Measurements from ENCODE around the gene NLN. TPM values are rescaled to one million over a fixed set of nuclear protein-coding genes. Genes with fewer than 3 reads are reported as not detected.
A peak's percentile ranks its signal among the peaks of the same experiment; 100 is the strongest.
"Not testable (repeated sequence)": the region's sequence is repeated elsewhere in the genome, so short reads cannot be mapped to it uniquely, and the experiment has no call there.

The NLN gene
- total and polyA plus RNA-seq, 7 experiments from 2014 or later = 2.5 to 11.9 (median 3.6) TPM

DNA sequence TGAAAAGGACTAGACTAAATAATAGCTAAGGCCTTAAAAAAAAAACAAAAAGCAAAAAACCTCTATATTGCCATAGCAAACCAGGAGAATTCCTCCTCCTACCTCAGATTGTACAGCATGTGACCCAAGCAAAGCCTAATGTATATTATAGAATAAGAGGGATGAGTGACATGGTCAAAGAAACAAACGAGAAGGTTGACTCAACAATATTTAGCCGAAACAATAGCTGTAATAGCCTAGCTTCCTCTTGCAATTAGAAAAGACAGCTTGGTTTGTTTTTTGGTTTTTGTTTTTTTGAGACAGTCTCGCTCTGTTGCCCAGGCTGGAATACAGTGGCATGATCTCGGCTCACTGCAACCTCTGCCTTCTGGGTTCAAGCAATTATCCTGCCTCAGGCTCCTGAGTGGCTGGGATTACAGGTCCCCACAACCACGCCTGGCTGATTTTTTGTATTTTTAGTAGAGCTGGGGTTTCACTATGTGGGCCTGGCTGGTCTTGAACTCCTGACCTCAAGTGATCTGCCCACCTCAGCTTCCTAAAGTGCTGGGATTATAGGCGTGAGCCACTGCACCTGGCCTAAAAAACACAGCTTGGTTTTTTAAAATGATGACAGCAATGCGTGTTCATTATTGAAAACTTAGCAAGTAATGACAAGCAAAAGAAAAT lies 5.6 kb downstream of the NLN start:
- Mint-ChIP-seq H3K4me1 (peaks cover 7 to 21% (median 9%) of the 10 kb centered on the region in 7 donors), H3K36me3 (peaks cover 0 to 3% (median 0%) of the 10 kb centered on the region in 5 donors), H3K9me3 (peaks cover 0 to 3% (median 0%) of the 10 kb centered on the region in 11 donors), H3K4me3 (no peak overlapping the region), H3K27ac (no peak overlapping the region), H3K27me3 (no peaks in the 10 kb centered on the region)
- Histone ChIP-seq H3K4me3 (ENCODE audit: low read length) (no peak overlapping the region), H3K27ac (ENCODE audit: low read depth, low read length) (no peak overlapping the region), H3K4me1 (ENCODE audit: control insufficient read depth in 2 of 2, insufficient read depth in 2 of 2, low read length in 2 of 2) (no peaks in the 10 kb centered on the region), H3K36me3 (ENCODE audit: control insufficient read depth in 2 of 3, insufficient read depth in 3 of 3, low read length in 3 of 3) (no peaks in the 10 kb centered on the region), H3K9me3 (ENCODE audit: control insufficient read depth in 2 of 3, low read length in 3 of 3) (no peaks in the 10 kb centered on the region), H3K27me3 (ENCODE audit: control insufficient read depth in 2 of 2, insufficient read depth in 2 of 2, low read length in 2 of 2) (no peaks in the 10 kb centered on the region)
- DNase-seq = no peak
- ChIA-PET CTCF (no interaction called here), POLR2A (interaction anchor here (0.7 to 1.3 kb wide), 3 partner anchors 8 to 416 kb away, joined by 3 to 5 read pairs (median 4); no protein-coding TSS in a partner anchor)
- no peak for ATAC-seq
- intact Hi-C loops (cut with micrococcal nuclease) = loop anchor here (10.0 kb wide), 2 partner anchors 1277 to 1477 kb away; no protein-coding TSS in a partner anchor

DNA sequence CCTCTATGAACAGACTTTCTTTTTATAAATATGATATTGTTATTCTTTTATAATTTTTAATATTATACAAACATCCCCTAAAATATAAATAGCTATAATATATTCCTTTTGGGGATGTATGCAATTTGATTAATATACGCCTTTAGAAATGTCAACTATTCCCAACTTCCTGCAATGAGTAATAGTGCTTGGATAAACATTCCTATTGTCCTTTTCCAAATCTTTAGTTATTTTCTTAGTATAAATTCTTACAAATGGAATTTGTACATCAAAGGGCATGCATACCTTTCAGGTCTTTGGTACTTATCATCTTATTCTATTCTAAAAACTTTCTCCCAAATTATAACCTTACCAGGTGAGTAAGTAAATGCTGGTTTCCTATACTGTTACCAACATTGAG lies 6.2 kb downstream of the NLN start:
- ChIA-PET POLR2A (interaction anchor here (0.7 to 1.3 kb wide), 2 partner anchors 9 to 302 kb away, joined by 3 to 5 read pairs; no protein-coding TSS in a partner anchor), CTCF (no interaction called here)
- H3K27ac Mint-ChIP-seq = no peak overlapping the region
- H3K9me3 ChIP-seq (ENCODE audit: control insufficient read depth in 2 of 3, low read length in 3 of 3) = no peaks in the 10 kb centered on the region
- H3K4me1 ChIP-seq (ENCODE audit: control insufficient read depth in 2 of 2, insufficient read depth in 2 of 2, low read length in 2 of 2) = no peaks in the 10 kb centered on the region
- no peak overlapping the region for H3K4me3 Mint-ChIP-seq
- no peak overlapping the region for H3K4me3 ChIP-seq (ENCODE audit: low read length)
- no peak for DNase-seq
- no peaks in the 10 kb centered on the region for H3K27me3 ChIP-seq (ENCODE audit: control insufficient read depth in 2 of 2, insufficient read depth in 2 of 2, low read length in 2 of 2)
- peaks cover 0 to 3% (median 0%) of the 10 kb centered on the region in 11 donors for H3K9me3 Mint-ChIP-seq
- no peaks in the 10 kb centered on the region for H3K27me3 Mint-ChIP-seq
- peaks cover 0 to 3% (median 0%) of the 10 kb centered on the region in 5 donors for H3K36me3 Mint-ChIP-seq
- H3K36me3 ChIP-seq (ENCODE audit: control insufficient read depth in 2 of 3, insufficient read depth in 3 of 3, low read length in 3 of 3) = no peaks in the 10 kb centered on the region
- no peak overlapping the region for H3K27ac ChIP-seq (ENCODE audit: low read depth, low read length)
- H3K4me1 Mint-ChIP-seq = peaks cover 1 to 15% (median 3%) of the 10 kb centered on the region in 7 donors
- ATAC-seq = no peak
- intact Hi-C loops (cut with micrococcal nuclease) = loop anchor here (10.0 kb wide), 2 partner anchors 1277 to 1477 kb away; no protein-coding TSS in a partner anchor

DNA sequence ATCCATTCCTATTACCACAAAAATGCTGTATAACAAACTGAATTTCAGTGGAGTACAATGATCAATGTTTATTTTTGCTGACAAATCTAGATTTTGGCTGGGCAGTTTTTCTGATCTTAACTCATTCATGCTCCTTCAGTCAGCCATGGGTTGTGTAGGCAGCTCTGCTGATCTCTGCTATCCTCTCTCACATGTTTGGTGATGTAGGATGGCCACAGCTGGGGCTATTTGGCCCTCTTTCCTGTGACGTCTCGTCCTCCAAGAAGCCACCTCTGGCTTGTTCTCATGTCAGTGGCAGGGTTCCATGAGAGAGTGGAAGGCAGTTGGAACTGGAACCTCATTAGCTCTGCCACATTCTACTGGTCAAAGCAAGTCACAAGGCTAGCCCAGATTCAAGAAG lies 8.9 kb downstream of the NLN start:
- no peaks in the 10 kb centered on the region for H3K4me1 ChIP-seq (ENCODE audit: control insufficient read depth in 2 of 2, insufficient read depth in 2 of 2, low read length in 2 of 2)
- Mint-ChIP-seq H3K36me3 (peaks cover 0 to 3% (median 0%) of the 10 kb centered on the region in 5 donors), H3K9me3 (peaks cover 0 to 3% (median 0%) of the 10 kb centered on the region in 11 donors), H3K27ac (peak overlapping the region in 1 of 9 donors; percentile 62), H3K4me3 (no peak overlapping the region), H3K27me3 (no peaks in the 10 kb centered on the region), H3K4me1 (peaks cover 7 to 15% (median 11%) of the 10 kb centered on the region in 7 donors)
- H3K36me3 ChIP-seq (ENCODE audit: control insufficient read depth in 2 of 3, insufficient read depth in 3 of 3, low read length in 3 of 3) = no peaks in the 10 kb centered on the region
- ChIA-PET CTCF (no interaction called here), POLR2A (no interaction called here)
- no peak overlapping the region for H3K27ac ChIP-seq (ENCODE audit: low read depth, low read length)
- no peaks in the 10 kb centered on the region for H3K9me3 ChIP-seq (ENCODE audit: control insufficient read depth in 2 of 3, low read length in 3 of 3)
- no peaks in the 10 kb centered on the region for H3K27me3 ChIP-seq (ENCODE audit: control insufficient read depth in 2 of 2, insufficient read depth in 2 of 2, low read length in 2 of 2)
- ATAC-seq = no peak
- no peak for DNase-seq
- no peak overlapping the region for H3K4me3 ChIP-seq (ENCODE audit: low read length)
- intact Hi-C loops (cut with micrococcal nuclease) = no loop called here

DNA sequence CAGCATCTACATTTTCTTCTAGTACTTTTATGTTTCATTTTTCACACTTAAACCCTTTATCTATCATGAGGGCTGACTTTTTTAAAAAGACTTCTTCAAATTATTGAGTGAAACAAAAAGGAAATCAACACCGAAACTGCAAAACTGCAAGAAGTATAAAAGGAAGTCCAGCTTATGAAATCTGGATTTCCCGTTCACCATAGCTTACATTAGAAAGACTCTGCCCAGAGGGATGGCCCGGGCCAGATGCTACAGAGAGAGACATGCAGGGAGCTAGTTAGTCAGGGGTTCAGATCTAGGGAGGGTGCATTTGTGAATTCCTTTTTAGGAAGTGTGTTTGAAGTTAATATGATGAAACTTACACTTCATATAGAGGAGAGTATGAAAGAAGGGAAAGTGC lies 10.0 kb downstream of the NLN start:
- H3K4me3 ChIP-seq (ENCODE audit: low read length); H3K36me3 Mint-ChIP-seq; CTCF ChIA-PET; H3K9me3 ChIP-seq (ENCODE audit: control insufficient read depth in 2 of 3, low read length in 3 of 3); H3K9me3 Mint-ChIP-seq; intact Hi-C loops (cut with micrococcal nuclease); H3K27me3 ChIP-seq (ENCODE audit: control insufficient read depth in 2 of 2, insufficient read depth in 2 of 2, low read length in 2 of 2); DNase-seq; H3K36me3 ChIP-seq (ENCODE audit: control insufficient read depth in 2 of 3, insufficient read depth in 3 of 3, low read length in 3 of 3); POLR2A ChIA-PET; H3K4me1 ChIP-seq (ENCODE audit: control insufficient read depth in 2 of 2, insufficient read depth in 2 of 2, low read length in 2 of 2); H3K27me3 Mint-ChIP-seq; H3K27ac ChIP-seq (ENCODE audit: low read depth, low read length); H3K4me3 Mint-ChIP-seq: not testable (repeated sequence)
- Mint-ChIP-seq H3K27ac (peak overlapping the region in 1 of 9 donors; percentile 28), H3K4me1 (peaks cover 7 to 15% (median 11%) of the 10 kb centered on the region in 7 donors)
- peak; percentile 76 for ATAC-seq

DNA sequence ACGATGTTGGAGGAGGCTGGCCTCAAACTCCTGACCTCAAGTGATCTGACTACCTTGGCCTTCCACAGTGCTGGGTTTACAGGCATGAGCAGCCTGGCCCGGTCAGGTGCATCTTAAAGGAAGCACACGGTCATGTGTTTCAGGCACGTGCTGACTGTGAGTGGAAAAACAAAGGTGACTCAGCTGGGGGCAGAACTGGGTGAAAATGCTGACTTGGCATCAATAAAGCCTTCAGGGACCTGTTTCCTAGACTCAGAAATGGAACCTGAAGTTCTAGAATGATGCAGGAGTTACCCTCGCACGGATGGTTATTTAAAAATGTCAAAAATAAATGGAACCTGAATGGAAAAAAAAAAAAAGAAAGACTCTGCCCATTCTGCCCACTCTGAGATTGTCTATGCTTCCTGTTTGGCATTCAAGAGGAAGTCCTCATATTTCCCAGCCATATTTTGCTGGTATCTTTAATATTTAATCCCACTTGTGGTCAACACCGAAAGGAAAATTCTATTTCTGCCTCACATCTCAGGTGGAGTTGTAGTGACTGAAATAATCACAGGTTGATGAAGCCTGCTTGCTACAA lies 12.3 kb downstream of the NLN start:
- ATAC-seq; H3K4me3 ChIP-seq (ENCODE audit: low read length); H3K27ac Mint-ChIP-seq; POLR2A ChIA-PET; H3K36me3 Mint-ChIP-seq; H3K4me3 Mint-ChIP-seq; H3K9me3 ChIP-seq (ENCODE audit: control insufficient read depth in 2 of 3, low read length in 3 of 3); H3K36me3 ChIP-seq (ENCODE audit: control insufficient read depth in 2 of 3, insufficient read depth in 3 of 3, low read length in 3 of 3); H3K9me3 Mint-ChIP-seq; H3K4me1 ChIP-seq (ENCODE audit: control insufficient read depth in 2 of 2, insufficient read depth in 2 of 2, low read length in 2 of 2); H3K27ac ChIP-seq (ENCODE audit: low read depth, low read length); intact Hi-C loops (cut with micrococcal nuclease); H3K27me3 Mint-ChIP-seq; DNase-seq; H3K27me3 ChIP-seq (ENCODE audit: control insufficient read depth in 2 of 2, insufficient read depth in 2 of 2, low read length in 2 of 2): not testable (repeated sequence)
- CTCF ChIA-PET = interaction anchor here (0.8 kb wide), 1 partner anchor 157 kb away, joined by 3 read pairs; no protein-coding TSS in a partner anchor
- H3K4me1 Mint-ChIP-seq = peaks cover 7 to 15% (median 11%) of the 10 kb centered on the region in 7 donors

DNA sequence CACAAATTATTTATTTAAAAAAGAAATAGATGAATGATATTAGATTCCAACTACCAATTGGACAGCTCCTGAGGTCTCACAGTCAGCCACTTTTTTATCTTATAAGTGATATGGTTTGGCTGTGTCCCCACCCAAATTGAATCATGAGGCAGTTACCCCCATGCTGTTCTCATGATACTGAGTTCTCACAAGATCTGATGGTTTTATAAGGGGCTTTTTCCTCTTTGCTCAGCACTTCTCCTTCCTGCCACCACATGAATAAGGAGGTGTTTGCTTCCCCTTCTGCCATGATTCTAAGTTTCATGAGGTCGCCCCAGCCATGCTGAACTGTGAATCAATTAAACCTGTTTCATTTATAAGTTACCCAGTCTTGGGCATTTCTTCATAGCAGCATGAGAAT lies 12.9 kb downstream of the NLN start:
- H3K36me3 ChIP-seq (ENCODE audit: control insufficient read depth in 2 of 3, insufficient read depth in 3 of 3, low read length in 3 of 3) = no peaks in the 10 kb centered on the region
- peaks cover 7 to 15% (median 11%) of the 10 kb centered on the region in 7 donors for H3K4me1 Mint-ChIP-seq
- no peaks in the 10 kb centered on the region for H3K4me1 ChIP-seq (ENCODE audit: control insufficient read depth in 2 of 2, insufficient read depth in 2 of 2, low read length in 2 of 2)
- H3K27ac ChIP-seq (ENCODE audit: low read depth, low read length) = no peak overlapping the region
- H3K27me3 Mint-ChIP-seq = no peaks in the 10 kb centered on the region
- no peaks in the 10 kb centered on the region for H3K27me3 ChIP-seq (ENCODE audit: control insufficient read depth in 2 of 2, insufficient read depth in 2 of 2, low read length in 2 of 2)
- peaks cover 0 to 3% (median 0%) of the 10 kb centered on the region in 11 donors for H3K9me3 Mint-ChIP-seq
- no peak overlapping the region for H3K4me3 ChIP-seq (ENCODE audit: low read length)
- ATAC-seq (peak; percentile 62), DNase-seq (no peak)
- intact Hi-C loops (cut with micrococcal nuclease) = no loop called here
- no peak overlapping the region for H3K4me3 Mint-ChIP-seq
- no peaks in the 10 kb centered on the region for H3K9me3 ChIP-seq (ENCODE audit: control insufficient read depth in 2 of 3, low read length in 3 of 3)
- POLR2A ChIA-PET = no interaction called here
- CTCF ChIA-PET = interaction anchor here (0.8 kb wide), 1 partner anchor 157 kb away, joined by 3 read pairs; no protein-coding TSS in a partner anchor
- peaks cover 0 to 3% (median 0%) of the 10 kb centered on the region in 5 donors for H3K36me3 Mint-ChIP-seq
- H3K27ac Mint-ChIP-seq = no peak overlapping the region
